ENCODE measurements around the gene LNX2. TPM values are rescaled to one million over a fixed set of nuclear protein-coding genes. Genes with fewer than 3 reads are reported as not detected.

Gene LNX2
- total RNA-seq, 1 experiment from 2014 or later = 12.3 TPM

- H3K27ac Mint-ChIP-seq (ENCODE audit: low read depth, unreplicated experiment) = no peak overlapping the region
- TF ChIP-seq, protein P1, sequence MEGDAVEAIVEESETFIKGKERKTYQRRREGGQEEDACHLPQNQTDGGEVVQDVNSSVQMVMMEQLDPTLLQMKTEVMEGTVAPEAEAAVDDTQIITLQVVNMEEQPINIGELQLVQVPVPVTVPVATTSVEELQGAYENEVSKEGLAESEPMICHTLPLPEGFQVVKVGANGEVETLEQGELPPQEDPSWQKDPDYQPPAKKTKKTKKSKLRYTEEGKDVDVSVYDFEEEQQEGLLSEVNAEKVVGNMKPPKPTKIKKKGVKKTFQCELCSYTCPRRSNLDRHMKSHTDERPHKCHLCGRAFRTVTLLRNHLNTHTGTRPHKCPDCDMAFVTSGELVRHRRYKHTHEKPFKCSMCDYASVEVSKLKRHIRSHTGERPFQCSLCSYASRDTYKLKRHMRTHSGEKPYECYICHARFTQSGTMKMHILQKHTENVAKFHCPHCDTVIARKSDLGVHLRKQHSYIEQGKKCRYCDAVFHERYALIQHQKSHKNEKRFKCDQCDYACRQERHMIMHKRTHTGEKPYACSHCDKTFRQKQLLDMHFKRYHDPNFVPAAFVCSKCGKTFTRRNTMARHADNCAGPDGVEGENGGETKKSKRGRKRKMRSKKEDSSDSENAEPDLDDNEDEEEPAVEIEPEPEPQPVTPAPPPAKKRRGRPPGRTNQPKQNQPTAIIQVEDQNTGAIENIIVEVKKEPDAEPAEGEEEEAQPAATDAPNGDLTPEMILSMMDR (IDR thresholded peaks at IDR 0.05; ENCODE audit: unreplicated experiment) = no peak
- DNase-seq (ENCODE audit: unreplicated experiment) = no peak
- CTCF ChIA-PET = interaction anchor here (0.7 to 1.1 kb wide), 3 partner anchors 9 to 321 kb away, joined by 3 to 4 read pairs (median 3); no protein-coding TSS in a partner anchor
- H3K27me3 Mint-ChIP-seq (ENCODE audit: insufficient read depth, unreplicated experiment) = peaks cover 12% of the 10 kb centered on the region
- intact Hi-C loops (cut with micrococcal nuclease) = no loop called here
- H3K9me3 Mint-ChIP-seq (ENCODE audit: unreplicated experiment) = no peaks in the 10 kb centered on the region
- H3K4me3 Mint-ChIP-seq (ENCODE audit: unreplicated experiment) = no peak overlapping the region
- H3K4me1 Mint-ChIP-seq (ENCODE audit: insufficient read depth, unreplicated experiment) = no peaks in the 10 kb centered on the region
- BruUV-seq (replicated peaks) = no TSS peak
- POLR2A ChIA-PET = no interaction called here
- H3K36me3 Mint-ChIP-seq (ENCODE audit: insufficient read depth, unreplicated experiment) = no peaks in the 10 kb centered on the region
Measured at GRCh38 chr13:27505792-27506191, 114.5 kb downstream of the LNX2 start.

GRCh38 chr13:27504868-27505194 lies 115.5 kb downstream of the LNX2 start:
- H3K4me1 Mint-ChIP-seq (ENCODE audit: insufficient read depth, unreplicated experiment) = no peaks in the 10 kb centered on the region
- no peaks in the 10 kb centered on the region for H3K36me3 Mint-ChIP-seq (ENCODE audit: insufficient read depth, unreplicated experiment)
- H3K9me3 Mint-ChIP-seq (ENCODE audit: unreplicated experiment) = no peaks in the 10 kb centered on the region
- no TSS peak for BruUV-seq (replicated peaks)
- H3K27me3 Mint-ChIP-seq (ENCODE audit: insufficient read depth, unreplicated experiment) = peaks cover 4% of the 10 kb centered on the region
- DNase-seq (ENCODE audit: unreplicated experiment) = no peak
- CTCF ChIA-PET = no interaction called here
- no peak overlapping the region for H3K27ac Mint-ChIP-seq (ENCODE audit: low read depth, unreplicated experiment)
- intact Hi-C loops (cut with micrococcal nuclease) = no loop called here
- H3K4me3 Mint-ChIP-seq (ENCODE audit: unreplicated experiment) = no peak overlapping the region
- POLR2A ChIA-PET = no interaction called here
- TF ChIP-seq, protein P1 (IDR thresholded peaks at IDR 0.05; ENCODE audit: unreplicated experiment) = no peak

DNA sequence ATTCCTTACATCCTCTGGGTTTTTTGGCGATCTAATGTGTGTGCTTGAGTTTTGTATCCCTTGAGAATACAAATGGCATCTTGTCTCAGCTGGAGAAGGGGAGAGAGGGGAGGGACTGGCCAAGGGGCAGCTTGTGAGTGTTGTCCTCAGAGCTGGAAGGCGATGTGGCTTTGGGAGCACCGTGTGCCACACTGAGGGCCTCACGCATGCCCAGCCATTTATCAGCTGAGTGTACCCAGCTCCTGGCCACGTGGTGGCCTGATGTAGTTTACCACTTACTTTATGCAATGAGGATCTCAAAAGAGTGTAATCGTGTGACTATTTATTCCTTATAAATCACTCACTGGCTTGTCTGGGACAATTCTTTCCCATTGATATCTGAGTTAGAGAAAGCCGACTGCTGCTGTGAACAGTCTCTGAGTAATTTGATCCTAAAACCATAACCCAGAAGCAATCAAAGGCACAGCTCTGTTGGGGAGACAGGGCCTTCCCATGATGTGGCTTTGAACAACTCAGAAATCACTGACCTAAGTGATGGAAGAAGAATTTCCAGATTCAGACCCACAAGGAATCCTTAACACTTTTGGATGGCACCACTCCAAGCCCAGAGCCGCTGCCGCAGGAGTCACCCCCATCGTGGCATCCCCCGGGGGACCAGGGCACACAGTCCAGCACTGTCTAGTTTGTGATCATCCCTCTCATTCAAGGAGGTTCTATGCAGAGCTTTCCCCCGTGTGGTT lies 116.0 kb downstream of the LNX2 start:
- no peak for DNase-seq (ENCODE audit: unreplicated experiment)
- H3K4me1 Mint-ChIP-seq (ENCODE audit: insufficient read depth, unreplicated experiment) = no peaks in the 10 kb centered on the region
- no TSS peak for BruUV-seq (replicated peaks)

DNA sequence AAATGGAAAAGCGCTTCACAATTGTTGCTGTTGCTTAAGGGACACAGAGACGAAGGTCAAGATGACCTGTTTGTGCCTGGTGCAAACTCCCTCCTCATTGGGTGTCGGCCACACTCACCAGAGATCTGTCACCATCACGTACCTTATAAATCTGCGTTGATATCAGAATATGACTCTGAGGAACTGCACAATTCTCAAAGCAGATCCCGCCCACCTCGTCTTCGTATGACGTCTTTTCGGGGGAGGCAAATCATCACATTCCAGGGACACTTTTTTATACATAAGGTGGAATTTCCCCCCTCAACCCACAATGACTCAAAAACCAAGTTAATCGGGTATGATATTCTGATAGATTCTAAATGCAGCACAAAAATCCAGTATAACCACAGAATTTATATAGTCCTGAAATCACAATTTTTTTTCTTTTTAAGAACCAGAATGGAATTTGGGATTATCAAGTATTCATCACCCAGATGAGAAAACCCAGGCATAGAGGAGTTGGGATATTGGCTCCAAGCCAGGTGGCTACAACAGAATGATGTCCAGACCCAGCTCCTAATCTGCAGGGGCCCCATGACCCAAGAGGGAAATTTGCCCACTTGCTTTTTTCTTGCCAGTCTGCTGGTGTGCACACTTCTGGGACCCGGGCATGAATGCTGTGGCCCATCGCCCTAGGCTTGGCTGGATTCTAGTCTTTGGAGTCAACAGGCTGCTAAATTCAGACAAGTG lies 119.4 kb downstream of the LNX2 start:
- TF ChIP-seq, protein P1 (IDR thresholded peaks at IDR 0.05; ENCODE audit: unreplicated experiment) = no peak
- H3K4me1 Mint-ChIP-seq (ENCODE audit: insufficient read depth, unreplicated experiment) = no peaks in the 10 kb centered on the region
- no peak overlapping the region for H3K4me3 Mint-ChIP-seq (ENCODE audit: unreplicated experiment)
- no peak for DNase-seq (ENCODE audit: unreplicated experiment)
- ChIA-PET CTCF (interaction anchor here (0.7 kb wide), 2 partner anchors 43 to 570 kb away, joined by 3 to 4 read pairs; no protein-coding TSS in a partner anchor), POLR2A (interaction anchor here (0.6 kb wide), 1 partner anchor 73 kb away, joined by 4 read pairs; no protein-coding TSS in a partner anchor)
- no peaks in the 10 kb centered on the region for H3K9me3 Mint-ChIP-seq (ENCODE audit: unreplicated experiment)
- no peaks in the 10 kb centered on the region for H3K36me3 Mint-ChIP-seq (ENCODE audit: insufficient read depth, unreplicated experiment)
- intact Hi-C loops (cut with micrococcal nuclease) = no loop called here
- H3K27ac Mint-ChIP-seq (ENCODE audit: low read depth, unreplicated experiment) = no peak overlapping the region
- no peaks in the 10 kb centered on the region for H3K27me3 Mint-ChIP-seq (ENCODE audit: insufficient read depth, unreplicated experiment)
- no TSS peak for BruUV-seq (replicated peaks)

More for the DNA sequence above, 116.0 kb downstream of the LNX2 start:
- H3K27me3 Mint-ChIP-seq (ENCODE audit: insufficient read depth, unreplicated experiment) = no peaks in the 10 kb centered on the region
- CTCF ChIA-PET = interaction anchor here (0.6 kb wide), 1 partner anchor 439 kb away, joined by 4 read pairs; no protein-coding TSS in a partner anchor
- intact Hi-C loops (cut with micrococcal nuclease) = no loop called here
- TF ChIP-seq, protein P1 (IDR thresholded peaks at IDR 0.05; ENCODE audit: unreplicated experiment) = no peak
- POLR2A ChIA-PET = no interaction called here
- no peaks in the 10 kb centered on the region for H3K9me3 Mint-ChIP-seq (ENCODE audit: unreplicated experiment)
- H3K27ac Mint-ChIP-seq (ENCODE audit: low read depth, unreplicated experiment) = no peak overlapping the region
- no peak overlapping the region for H3K4me3 Mint-ChIP-seq (ENCODE audit: unreplicated experiment)
- H3K36me3 Mint-ChIP-seq (ENCODE audit: insufficient read depth, unreplicated experiment) = no peaks in the 10 kb centered on the region

Measured in MCF 10A (cell line).